Measurements from ENCODE around the gene NPAS3.
A peak's percentile ranks its signal among the peaks of the same experiment; 100 is the strongest.

Gene NPAS3

DNA sequence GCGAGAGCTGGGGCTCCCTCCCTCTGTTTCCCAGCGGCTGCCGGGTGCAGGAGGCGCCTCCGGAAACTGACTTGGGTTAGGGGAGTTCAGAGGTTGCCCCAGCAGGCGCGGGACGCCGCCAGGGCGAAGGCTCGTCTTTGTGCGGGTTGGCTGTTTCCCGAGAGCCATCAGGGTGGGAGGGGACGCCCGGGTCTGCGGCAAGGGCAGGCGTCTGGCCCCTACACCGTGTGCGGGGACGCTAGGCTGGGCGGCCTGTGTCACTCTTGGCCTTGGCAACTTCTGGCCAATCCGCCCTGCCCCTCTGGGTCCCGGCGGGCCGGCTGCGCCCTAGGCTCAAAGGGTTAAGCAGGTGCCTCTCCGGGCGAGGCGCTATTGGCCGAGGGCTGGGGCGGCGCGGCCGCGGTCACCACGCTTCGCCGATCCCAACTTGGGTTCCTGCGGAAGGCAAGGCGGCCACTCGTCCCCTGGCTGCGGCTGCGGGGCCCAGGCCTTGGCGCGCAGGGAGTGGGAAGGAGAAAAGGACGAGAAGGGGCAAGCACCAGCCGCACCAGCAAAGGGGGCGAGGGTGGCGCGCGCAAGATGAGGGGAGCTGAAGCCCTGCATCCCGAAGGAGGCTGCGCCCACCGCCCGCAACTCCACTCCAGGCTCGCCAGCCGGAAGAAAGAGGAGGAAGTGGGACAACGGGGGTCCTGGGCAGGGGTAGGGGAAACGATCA, 5.6 kb upstream of the NPAS3 start:
- TF ChIP-seq, protein P1, sequence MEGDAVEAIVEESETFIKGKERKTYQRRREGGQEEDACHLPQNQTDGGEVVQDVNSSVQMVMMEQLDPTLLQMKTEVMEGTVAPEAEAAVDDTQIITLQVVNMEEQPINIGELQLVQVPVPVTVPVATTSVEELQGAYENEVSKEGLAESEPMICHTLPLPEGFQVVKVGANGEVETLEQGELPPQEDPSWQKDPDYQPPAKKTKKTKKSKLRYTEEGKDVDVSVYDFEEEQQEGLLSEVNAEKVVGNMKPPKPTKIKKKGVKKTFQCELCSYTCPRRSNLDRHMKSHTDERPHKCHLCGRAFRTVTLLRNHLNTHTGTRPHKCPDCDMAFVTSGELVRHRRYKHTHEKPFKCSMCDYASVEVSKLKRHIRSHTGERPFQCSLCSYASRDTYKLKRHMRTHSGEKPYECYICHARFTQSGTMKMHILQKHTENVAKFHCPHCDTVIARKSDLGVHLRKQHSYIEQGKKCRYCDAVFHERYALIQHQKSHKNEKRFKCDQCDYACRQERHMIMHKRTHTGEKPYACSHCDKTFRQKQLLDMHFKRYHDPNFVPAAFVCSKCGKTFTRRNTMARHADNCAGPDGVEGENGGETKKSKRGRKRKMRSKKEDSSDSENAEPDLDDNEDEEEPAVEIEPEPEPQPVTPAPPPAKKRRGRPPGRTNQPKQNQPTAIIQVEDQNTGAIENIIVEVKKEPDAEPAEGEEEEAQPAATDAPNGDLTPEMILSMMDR (IDR thresholded peaks at IDR 0.05; ENCODE audit: low read depth, low read length), result no peak
- no peak overlapping the region for H3K4me3 ChIP-seq (ENCODE audit: low read depth, low read length)

DNA sequence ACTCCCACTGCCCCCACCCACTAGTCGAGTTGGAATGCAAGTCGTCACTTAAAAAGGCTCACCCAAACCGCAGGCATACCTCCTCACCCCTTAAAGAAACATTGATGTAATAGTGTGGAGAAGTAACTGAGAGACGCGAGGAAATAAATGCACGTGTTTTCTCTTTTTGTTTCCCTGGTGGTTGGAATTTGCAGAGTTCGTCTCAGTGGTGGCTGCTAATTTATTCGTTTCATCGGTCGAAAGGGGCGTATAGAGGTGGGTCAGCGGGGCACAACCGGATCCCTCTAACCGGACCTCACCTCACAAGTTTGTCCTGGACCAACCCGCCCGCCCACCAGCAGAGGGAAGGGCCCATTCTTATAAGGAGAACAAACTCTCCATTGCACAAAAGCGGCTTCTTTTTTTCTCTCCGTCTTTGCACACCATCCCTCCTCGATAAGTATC, 5.0 kb upstream of the NPAS3 start:
- TF ChIP-seq, protein P1 (IDR thresholded peaks at IDR 0.05; ENCODE audit: low read depth, low read length), result no peak
- H3K4me3 ChIP-seq (ENCODE audit: low read depth, low read length), result no peak overlapping the region

DNA sequence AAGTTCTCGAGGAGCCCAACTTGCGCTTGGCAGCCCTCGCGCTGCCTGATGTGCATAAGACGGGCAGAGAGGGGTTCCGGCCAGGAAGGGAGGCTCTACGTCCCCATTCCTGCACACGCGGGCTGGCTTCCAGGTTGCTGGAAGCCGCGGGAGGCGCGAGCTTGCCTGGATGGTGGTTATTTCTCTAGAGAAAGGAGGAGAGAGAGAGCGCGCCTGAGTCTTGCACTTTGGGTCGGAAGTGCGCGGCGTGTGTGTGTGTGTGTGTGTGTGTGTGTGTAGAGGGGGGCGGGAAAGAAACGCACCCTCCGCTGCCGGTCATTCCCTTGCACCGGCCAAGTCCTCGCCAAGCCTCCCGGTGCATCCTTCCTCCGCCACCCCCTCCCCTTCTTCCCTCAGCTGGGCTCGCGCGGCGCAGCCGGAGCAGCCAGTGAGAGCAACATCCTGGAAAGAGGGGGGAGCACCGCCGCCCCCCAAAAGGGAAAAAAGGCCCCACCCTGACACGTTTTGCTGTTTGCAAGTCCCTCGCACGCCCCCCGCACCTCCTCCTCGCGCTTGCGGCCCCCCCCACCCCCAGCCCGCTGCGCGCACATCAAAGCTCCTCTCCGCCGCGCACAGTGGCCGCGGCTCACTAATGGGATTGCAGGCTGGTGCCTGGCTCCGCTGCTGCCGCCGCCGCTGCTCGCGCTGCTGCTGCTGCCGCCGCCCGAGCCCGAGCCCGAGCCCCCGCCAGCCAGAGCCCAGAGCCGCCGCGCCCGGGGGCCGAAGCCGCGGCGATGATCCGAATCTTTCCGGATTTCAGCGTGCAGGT, 4.4 kb upstream of the NPAS3 start:
- H3K4me3 ChIP-seq (ENCODE audit: low read depth, low read length), result no peak overlapping the region
- TF ChIP-seq, protein P1 (IDR thresholded peaks at IDR 0.05; ENCODE audit: low read depth, low read length), result no peak

DNA sequence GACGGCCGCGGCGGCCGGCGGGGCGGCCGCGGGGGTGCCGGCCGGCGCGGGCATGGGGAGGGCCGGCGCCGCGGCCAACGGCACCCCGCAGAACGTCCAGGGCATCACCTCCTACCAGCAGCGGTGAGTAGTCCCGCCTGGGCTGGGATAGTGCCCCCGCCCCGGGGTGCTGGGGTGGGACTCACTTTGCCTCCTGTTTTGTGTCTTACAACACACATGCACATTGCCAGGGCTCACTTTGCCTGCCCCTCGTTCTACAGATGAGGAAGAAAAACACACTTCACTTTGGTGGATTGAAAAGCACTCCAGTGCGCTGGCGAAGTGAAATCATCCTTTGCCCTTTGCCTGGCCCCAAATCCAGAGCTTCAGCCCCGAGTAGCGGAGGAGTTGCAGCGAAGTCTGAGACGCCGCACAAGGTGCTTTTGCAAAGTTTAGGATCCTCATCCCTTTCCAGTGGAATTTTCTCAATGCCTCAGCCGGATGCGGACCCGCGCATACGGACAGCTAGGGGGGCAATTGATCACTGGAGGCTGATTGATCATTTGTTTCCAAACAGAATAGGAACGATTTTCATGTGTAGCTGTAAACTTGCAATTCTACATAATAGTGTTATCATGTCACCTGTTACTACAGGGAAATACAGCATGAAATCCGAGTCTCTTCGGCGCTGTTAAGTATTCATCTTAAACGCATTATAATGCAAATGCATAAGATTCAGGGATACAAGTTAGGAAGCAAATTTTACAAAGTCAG, 3.6 kb upstream of the NPAS3 start:
- TF ChIP-seq, protein P1 (IDR thresholded peaks at IDR 0.05; ENCODE audit: low read depth, low read length), result no peak
- H3K4me3 ChIP-seq (ENCODE audit: low read depth, low read length), result no peak overlapping the region

DNA sequence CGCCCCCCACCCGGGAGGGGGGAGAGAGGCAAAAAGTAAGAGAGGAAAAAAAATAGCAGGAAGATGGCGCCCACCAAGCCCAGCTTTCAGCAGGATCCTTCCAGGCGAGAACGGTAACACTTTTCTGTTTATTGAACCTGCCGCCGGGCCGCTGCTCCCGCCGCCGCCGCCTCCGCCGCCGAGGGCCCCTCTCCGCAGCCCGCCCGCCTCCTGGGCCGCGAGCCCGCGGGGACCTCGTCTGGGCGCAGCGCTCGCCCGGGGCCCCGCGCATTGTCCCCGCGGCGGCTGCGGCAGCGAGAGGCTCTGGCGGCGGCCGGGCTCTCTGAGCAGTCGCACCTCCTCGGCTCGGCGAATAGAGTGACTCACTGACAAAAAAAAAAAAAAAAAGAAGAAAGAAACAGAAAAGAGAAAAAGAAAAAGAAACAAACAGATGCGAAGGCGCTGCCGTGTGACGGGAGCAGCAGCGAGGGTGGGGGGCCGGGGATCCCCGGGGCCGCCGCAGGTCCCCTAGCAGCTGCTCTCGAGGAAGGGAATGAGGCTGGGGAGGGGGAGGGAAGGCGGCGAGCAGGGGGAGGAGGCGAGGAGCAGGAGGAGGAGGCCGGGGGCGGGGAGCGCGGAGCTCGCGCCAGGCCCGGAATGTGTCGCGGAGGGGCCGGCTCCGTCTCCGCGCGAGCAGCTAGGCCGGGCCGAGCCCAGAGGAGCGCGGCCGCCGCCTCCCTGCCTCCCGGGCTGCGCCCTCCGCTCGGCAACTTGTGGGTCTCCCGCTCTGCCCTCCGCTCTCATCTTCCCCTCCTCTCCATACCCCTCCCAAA, 781 bp downstream of the NPAS3 start:
- TF ChIP-seq, protein P1 (IDR thresholded peaks at IDR 0.05; ENCODE audit: low read depth, low read length), result no peak
- H3K4me3 ChIP-seq (ENCODE audit: low read depth, low read length), result peak overlapping the region; percentile 52

DNA sequence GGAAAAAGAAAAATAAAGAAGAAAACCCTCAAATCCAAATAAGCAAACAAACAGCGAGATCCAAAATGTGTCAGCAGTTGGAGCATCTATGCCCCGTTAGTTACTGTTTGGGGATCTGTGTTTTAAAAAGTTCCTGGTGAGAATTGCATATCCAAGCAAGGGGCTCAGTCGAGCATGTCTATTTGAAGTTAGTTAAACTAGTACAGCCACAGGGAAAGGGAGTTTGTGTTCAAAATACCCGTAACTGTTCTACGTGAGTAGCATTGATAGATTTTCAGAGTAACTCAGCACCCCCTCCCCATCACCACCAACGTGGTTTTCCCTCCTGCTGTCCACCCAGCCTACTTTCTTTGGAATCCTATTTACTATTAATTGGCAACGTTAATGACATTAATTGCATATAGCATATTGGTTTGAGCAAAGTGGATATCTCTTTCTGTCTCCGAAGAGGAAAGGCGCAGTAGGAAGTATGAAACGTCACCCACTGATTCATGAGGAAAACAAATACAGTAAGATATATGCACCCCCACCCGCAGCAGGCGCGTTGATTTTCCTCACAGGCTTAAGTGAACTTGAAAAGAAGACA, 1.5 kb downstream of the NPAS3 start:
- TF ChIP-seq, protein P1 (IDR thresholded peaks at IDR 0.05; ENCODE audit: low read depth, low read length), result no peak
- peak overlapping the region; percentile 52 for H3K4me3 ChIP-seq (ENCODE audit: low read depth, low read length)

Measured in WI38 (cell line).